Gastroesophageal sphincter (tissue), 3 donors: ENCODE results near the gene CEP89.
"Not testable (repeated sequence)": the region's sequence is repeated elsewhere in the genome, so short reads cannot be mapped to it uniquely, and the experiment has no call there.

Source experiments
- POLR2A ChIP-seq, 2 donors: fragments of 450-650 bp; IDR thresholded peaks; one replicate each; pipeline ENCODE4 v1.6.1; 2017; ENCODE audit warnings: antibody characterized with exemption in 2 of 2, mild to moderate bottlenecking in 2 of 2, moderate library complexity in 1 of 2
- TF ChIP-seq, protein P1 (sequence below), 4 experiments: fragments of 200-600 bp in 2 of 4; fragments of 450-650 bp in 2 of 4; sonication (generic) in 1 of 4; IDR thresholded peaks; one replicate each; pipeline ENCODE4 v1.5.1; 2017 to 2019; ENCODE audit warnings: antibody characterized with exemption in 4 of 4, mild to moderate bottlenecking in 2 of 4, moderate library complexity in 2 of 4

- TF ChIP-seq, protein P1, sequence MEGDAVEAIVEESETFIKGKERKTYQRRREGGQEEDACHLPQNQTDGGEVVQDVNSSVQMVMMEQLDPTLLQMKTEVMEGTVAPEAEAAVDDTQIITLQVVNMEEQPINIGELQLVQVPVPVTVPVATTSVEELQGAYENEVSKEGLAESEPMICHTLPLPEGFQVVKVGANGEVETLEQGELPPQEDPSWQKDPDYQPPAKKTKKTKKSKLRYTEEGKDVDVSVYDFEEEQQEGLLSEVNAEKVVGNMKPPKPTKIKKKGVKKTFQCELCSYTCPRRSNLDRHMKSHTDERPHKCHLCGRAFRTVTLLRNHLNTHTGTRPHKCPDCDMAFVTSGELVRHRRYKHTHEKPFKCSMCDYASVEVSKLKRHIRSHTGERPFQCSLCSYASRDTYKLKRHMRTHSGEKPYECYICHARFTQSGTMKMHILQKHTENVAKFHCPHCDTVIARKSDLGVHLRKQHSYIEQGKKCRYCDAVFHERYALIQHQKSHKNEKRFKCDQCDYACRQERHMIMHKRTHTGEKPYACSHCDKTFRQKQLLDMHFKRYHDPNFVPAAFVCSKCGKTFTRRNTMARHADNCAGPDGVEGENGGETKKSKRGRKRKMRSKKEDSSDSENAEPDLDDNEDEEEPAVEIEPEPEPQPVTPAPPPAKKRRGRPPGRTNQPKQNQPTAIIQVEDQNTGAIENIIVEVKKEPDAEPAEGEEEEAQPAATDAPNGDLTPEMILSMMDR (IDR thresholded peaks at IDR 0.05) = not testable (repeated sequence)
- not testable (repeated sequence) for TF ChIP-seq POLR2A (IDR thresholded peaks at IDR 0.05)
These were observed 123.7 kb downstream of the CEP89 start for GRCh38 chr19:32848035-32848434.
